GM12892 (cell line): ENCODE data around the gene OR5D13.

Experiments used
- POLR2A ChIP-seq: IDR thresholded peaks from 2 replicates; pipeline ENCODE4 v1.6.1; 2011; ENCODE audit warnings: low read depth, low read length, control low read depth
- POLR2AphosphoS5 ChIP-seq: IDR thresholded peaks from 2 replicates; pipeline ENCODE4 v1.6.1; 2011; ENCODE audit warnings: low read depth, low read length, control low read depth
- TAF1 ChIP-seq: IDR thresholded peaks from 2 replicates; pipeline ENCODE4 v1.6.1; 2011; ENCODE audit warnings: low read depth, mild to moderate bottlenecking, control low read depth, low read length, borderline replicate concordance

DNA sequence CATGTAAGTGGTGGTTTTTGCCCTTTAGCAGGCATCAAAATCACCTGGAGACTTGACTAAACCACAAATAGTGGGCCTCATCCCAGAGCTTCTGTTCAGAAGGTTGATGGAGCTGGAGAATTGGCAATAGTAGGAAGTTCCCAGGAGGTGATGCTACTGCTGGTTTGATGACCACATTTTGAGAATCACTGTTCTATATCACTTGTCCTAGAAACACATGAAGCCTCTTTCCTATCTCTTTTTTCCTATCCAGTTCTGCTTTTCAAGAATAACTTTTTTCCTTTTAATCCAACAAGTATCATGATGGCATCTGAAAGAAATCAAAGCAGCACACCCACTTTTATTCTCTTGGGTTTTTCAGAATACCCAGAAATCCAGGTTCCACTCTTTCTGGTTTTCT is at the start of gene OR5D13:
- no peak for TF ChIP-seq TAF1
- TF ChIP-seq POLR2A: no peak
- TF ChIP-seq POLR2AphosphoS5: no peak
